IPS-NIHi11 (cell line): ENCODE results near the gene KY.
"Not testable (repeated sequence)": the region's sequence is repeated elsewhere in the genome, so short reads cannot be mapped to it uniquely, and the experiment has no call there.

Experiments
- DNase-seq: peaks from one replicate; pipeline ENCODE4 v3.0.0; 2012; ENCODE audit warnings: mixed read lengths, low spot score

KY gene

GRCh38 chr3:134601539-134602439 is 49.0 kb downstream of the KY start:
- DNase-seq = peak; percentile 91

- peak; percentile 94 for DNase-seq
These were observed 49.9 kb downstream of the KY start for GRCh38 chr3:134600685-134601463.

GRCh38 chr3:134600206-134600605 is 50.6 kb downstream of the KY start:
- DNase-seq = no peak

DNA sequence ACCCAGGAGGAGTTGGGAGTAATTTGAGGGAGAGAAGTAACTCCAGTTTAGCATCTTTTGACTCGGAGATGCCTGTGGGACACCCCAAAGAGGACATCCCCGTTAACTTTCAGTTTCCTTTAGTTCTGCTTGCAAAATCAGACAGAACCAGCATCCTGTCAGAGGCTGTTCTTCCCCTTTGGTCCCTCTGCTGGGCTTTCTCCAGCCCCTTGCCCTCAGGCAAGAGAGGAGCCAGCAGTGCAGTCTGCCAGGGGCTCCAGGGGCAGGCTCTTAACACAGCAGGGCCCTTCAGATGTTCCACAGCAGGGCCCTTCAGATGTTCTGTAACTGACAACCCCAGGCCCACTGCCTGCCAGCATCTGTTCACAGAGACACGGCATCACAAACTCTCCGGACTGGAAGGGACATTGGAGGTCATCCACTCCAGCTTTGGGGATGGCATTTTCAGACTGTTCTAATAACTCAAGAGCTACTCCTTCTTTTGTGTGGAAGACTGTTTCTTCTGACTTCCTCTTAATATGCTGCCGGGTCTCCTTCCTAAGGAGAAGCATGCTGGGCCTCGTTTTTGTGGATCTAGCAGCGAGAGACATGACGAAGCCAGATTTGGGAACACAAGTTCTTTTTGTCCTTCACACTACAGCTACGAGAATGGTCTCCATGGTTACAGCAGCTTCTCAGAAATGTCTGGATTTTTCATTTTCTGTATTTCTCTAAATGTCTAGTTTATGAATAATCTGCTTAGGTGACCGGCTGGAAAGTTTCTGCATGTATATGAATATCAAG is 51.9 kb downstream of the KY start:
- no peak for DNase-seq

DNA sequence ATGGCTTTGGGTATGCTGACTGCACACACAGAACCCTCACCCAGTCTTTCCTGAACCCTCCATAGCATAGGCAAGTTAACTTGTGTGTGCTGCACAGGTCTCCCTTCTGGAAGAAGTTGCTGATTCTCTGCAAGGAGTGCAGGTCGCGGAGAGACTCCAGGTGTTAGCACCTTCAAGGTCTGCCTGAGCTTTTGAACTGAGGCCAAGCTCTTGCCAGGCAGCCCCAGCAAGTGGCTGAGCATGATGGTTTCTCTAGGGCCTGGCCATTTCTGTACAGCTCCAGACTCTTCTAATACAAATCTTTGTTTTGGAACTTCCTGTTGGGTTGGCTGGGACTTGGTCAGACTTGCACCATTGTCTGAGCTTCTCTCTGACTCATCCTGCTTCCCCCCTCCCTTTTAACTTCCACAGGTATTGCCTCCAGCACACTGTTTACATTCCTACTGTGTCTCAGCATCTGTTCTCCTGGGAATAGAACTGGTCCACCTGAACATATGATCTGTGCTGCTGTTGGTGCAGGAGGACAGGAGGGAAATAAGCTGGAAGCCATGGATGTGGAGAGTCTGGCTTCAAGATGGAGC is 53.3 kb downstream of the KY start:
- DNase-seq = no peak

DNA sequence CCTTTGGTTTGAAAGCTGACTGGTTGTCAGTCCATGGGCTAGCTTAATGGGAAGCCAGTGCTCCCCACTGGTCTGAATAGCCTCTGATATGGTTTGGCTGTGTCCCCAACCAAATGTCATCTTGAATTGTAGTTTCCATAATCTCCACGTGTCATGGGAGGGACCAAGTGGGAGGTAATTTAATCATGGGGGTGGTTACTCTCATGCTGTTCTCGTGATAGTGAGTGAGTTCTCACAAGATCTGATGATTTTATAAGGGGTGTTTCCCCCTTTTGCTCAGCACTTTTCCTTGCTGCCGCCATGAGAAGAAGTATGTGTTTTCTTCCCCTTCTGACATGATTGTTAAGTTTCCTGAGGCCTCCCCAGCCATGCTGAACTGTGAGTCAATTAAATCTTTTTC is 55.8 kb downstream of the KY start:
- DNase-seq = not testable (repeated sequence)

DNA sequence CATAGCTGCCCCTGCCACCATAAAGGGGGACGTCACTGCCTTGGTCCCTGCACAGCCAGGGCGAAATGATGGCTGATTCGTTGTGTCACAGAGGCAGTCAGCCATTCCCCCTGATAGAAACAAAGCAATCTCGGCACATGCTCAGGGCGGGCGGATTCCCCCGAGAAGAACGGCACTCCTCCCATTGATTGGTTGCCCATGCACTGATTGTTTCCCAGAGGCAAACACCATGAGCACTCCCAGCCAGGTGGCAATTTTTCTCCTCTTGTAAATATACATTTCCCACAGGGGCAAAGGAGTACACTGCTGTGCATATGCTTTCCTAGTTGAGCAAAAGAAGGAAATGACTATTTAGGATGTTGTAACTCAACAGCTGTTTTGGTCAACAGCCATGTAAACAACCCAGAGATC is 56.5 kb downstream of the KY start:
- DNase-seq = no peak

GRCh38 chr3:134592806-134593205 is 58.0 kb downstream of the KY start:
- DNase-seq = no peak

- DNase-seq = no peak
These were observed 60.1 kb downstream of the KY start for GRCh38 chr3:134590766-134591165.

DNA sequence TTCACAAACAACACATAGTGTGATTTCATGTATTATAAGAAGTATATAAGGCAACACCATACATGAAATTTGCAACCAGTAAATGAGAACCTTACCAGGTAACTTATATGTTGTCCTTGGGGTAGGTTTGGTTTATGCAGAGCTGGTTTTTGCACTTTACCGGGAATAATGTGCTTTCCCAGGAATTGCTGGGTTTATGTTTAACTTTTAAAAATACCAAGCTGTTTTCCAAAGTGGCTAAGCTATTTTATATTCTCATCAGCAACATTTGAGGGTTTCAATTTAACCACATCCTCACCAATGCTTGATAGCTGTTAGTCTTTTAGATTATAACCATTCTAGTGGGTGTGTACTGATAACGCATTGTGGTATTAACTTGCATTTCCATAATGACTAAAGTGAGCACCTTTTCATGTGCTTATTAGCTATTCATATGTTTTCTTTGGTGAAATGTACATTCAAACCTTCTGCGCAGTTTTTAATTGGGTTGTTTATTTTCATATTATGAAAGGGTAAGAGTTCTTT is 71.6 kb downstream of the KY start:
- DNase-seq = no peak

GRCh38 chr3:134576831-134577230 is 74.0 kb downstream of the KY start:
- no peak for DNase-seq

- DNase-seq = no peak
These were observed 74.4 kb downstream of the KY start for GRCh38 chr3:134576426-134576825.

GRCh38 chr3:134569899-134570298 is 80.9 kb downstream of the KY start:
- not testable (repeated sequence) for DNase-seq

- DNase-seq = no peak
These were observed 82.0 kb downstream of the KY start for GRCh38 chr3:134568790-134569189.

DNA sequence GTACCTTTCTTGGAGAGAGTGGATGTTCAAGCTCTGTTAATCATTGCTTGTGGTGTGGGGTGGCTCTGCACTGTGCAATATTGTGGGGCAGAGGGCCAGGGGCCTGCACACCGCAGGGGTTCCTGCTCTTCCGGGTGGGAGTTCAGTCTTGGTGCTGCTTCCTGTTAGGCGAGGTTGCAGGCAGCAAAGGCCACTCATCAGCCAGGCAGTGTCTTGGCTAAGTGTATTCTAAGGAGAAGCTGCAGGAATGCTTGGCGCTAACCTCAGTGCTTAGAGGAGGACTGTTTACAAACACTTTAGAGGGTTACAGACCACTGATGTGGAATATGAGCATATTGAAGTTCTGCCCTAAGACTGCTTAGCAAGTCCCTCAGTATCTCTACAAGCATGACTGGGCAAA is 83.2 kb downstream of the KY start:
- no peak for DNase-seq

DNA sequence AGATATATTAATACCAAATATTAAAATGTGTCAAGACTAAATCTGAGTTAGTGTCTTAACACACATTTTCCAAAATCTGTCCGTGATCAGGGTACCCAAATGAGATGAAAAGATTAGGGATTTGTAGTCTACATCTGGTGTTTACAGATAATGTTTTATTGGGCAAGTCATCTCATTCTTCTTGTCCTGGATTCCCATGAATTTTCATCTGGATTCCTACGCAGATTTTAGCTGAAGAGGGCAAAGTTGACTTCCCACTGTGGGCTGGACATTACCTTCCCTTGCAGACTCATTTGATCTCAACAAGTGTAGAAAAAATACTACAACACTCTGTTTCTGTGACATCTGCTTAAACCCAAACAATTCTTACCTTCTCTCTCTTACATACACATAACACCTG is 85.8 kb downstream of the KY start:
- no peak for DNase-seq

GRCh38 chr3:134563601-134564000 is 87.2 kb downstream of the KY start:
- no peak for DNase-seq

- no peak for DNase-seq
These were observed 88.8 kb downstream of the KY start for GRCh38 chr3:134562055-134562454.

DNA sequence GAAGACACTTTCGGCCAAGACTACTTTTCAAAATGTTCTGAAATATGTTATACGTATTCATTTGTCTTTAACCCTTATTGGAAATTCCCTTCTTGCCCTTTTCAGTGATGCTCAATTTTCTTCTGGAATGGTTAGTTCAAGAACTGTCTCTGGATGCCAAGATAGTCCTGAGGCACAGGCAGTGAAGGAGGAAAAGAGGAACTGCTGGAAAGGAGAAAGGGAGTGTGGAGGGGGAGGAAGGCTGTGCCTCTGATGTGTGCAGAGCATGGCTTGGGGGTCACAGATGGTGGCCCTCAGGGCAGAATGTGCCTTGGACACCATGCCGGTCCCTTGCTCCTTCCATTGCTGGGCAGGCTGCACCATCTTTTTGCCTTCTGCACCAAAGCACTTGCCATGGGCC is 91.2 kb downstream of the KY start:
- no peak for DNase-seq
